Measurements from ENCODE around the gene CDK2. TPM values are rescaled to one million over a fixed set of nuclear protein-coding genes. Genes with fewer than 3 reads are reported as not detected.
A peak's percentile ranks its signal among the peaks of the same experiment; 100 is the strongest.

Gene CDK2
- total and polyA plus RNA-seq, 9 of the 15 experiments (the other 6 are each of a cell fraction or from before 2014, with no cell fraction given), result 17.4 to 213 (median 109) TPM

DNA sequence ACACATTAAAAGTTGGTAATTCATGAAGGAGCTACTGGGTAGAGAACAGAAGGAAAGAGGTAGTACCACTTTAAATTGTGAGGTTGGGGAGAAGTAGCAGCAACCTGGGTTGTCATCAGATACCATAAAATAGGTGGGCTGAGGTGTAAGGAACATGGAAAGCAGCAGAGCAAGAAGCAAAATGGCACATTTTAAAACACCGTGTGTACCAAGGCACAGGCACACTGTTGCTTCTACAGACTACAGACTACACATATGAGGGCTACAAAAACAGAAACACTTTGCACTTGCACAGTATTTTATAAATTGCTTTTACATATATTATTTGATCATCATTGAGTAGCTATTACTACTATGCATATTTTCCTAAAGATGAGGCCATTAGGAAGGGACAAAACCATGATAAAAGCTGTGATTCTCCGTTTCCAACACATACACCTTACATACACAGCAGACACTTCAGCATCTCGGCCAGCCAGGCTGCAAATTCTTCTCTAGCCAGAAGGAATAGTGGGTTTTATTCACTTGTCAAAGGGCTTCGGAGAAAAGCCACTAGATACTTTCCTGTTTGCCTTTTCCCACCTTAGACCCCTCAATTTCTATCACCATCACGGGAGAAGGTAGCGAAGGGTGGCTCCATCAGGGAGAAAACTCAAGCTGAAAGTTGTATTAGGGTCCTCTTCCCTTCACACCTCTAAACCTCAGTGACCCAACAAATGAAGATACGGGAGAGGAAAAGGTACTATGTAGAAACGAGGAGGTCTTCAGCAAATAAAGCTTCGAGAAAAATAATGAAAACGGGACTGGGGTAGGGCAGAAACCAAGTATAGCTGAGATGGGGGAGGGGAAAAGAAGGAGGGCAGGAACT lies 40.5 kb upstream of the CDK2 start (continued):
- TF ChIP-seq KAT8 (IDR thresholded peaks at IDR 0.05; ENCODE audit: low read depth) (no peak), TFAP4 (CRISPR knock-in tag; IDR thresholded peaks at IDR 0.05; ENCODE audit: borderline replicate concordance) (no peak), ZNF232 (CRISPR knock-in tag; IDR thresholded peaks at IDR 0.05) (no peak), ZNF384 (IDR thresholded peaks at IDR 0.05; ENCODE audit: low read depth, low read length) (no peak), ASH1L (IDR thresholded peaks at IDR 0.05; ENCODE audit: borderline replicate concordance, low read depth, partially characterized antibody) (peak; percentile 63), NFE2 (IDR thresholded peaks at IDR 0.05; ENCODE audit: low read depth) (no peak), NFIC (IDR thresholded peaks at IDR 0.05) (0 out of 2 replicates have a peak, but pooled peaks have one; percentile 11), BRD9 (IDR thresholded peaks at IDR 0.05; ENCODE audit: low read depth, partially characterized antibody) (peak; percentile 81), HNRNPK (IDR thresholded peaks at IDR 0.05; ENCODE audit: low read depth, low read length, poor library complexity, severe bottlenecking) (no peak), SMAD3 (CRISPR knock-in tag; conservative IDR thresholded peaks at IDR 0.05) (no peak), KDM1A (IDR thresholded peaks at IDR 0.05) (peak in 1 of 2 experiments; percentile 36; a peak in 1 of 4 replicates), SUPT5H (IDR thresholded peaks at IDR 0.05) (no peak), ELF4 (CRISPR knock-in tag; IDR thresholded peaks at IDR 0.05) (0 out of 2 replicates have a peak, but pooled peaks have one; percentile 19), ZFP91 (CRISPR knock-in tag; IDR thresholded peaks at IDR 0.05) (peak; percentile 71)
- TF ChIP-seq, protein P1, sequence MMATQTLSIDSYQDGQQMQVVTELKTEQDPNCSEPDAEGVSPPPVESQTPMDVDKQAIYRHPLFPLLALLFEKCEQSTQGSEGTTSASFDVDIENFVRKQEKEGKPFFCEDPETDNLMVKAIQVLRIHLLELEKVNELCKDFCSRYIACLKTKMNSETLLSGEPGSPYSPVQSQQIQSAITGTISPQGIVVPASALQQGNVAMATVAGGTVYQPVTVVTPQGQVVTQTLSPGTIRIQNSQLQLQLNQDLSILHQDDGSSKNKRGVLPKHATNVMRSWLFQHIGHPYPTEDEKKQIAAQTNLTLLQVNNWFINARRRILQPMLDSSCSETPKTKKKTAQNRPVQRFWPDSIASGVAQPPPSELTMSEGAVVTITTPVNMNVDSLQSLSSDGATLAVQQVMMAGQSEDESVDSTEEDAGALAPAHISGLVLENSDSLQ (IDR thresholded peaks at IDR 0.05), result no peak
- TF ChIP-seq, protein P2, sequence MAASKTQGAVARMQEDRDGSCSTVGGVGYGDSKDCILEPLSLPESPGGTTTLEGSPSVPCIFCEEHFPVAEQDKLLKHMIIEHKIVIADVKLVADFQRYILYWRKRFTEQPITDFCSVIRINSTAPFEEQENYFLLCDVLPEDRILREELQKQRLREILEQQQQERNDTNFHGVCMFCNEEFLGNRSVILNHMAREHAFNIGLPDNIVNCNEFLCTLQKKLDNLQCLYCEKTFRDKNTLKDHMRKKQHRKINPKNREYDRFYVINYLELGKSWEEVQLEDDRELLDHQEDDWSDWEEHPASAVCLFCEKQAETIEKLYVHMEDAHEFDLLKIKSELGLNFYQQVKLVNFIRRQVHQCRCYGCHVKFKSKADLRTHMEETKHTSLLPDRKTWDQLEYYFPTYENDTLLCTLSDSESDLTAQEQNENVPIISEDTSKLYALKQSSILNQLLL (CRISPR knock-in tag; IDR thresholded peaks at IDR 0.05; ENCODE audit: borderline replicate concordance), result no peak
